Neural progenitor cell (in vitro differentiated cells): ENCODE measurements around the gene DIAPH2. TPM values are rescaled to one million over a fixed set of nuclear protein-coding genes. Genes with fewer than 3 reads are reported as not detected.

ENCODE experiments used
- DNase-seq: peaks from one replicate; pipeline ENCODE4 v3.0.0-alpha.2; 2016; ENCODE audit warnings: low spot score
- H2AFZ ChIP-seq: fragments of 200-600 bp; sonication (generic); replicated peaks from 2 replicates; pipeline ENCODE4 v1.6.1; 2016; ENCODE audit warnings: antibody characterized with exemption
- H3F3A ChIP-seq: fragments of 200-600 bp; sonication (generic); 2 replicates; pipeline ENCODE4 v1.6.1; 2016; ENCODE audit warnings: antibody characterized with exemption, low read depth
- H3K27ac ChIP-seq: fragments of 200-600 bp; sonication (generic); 2 replicates; pipeline ENCODE4 v1.5.1; 2016; ENCODE audit warnings: mild to moderate bottlenecking
- H3K27me3 ChIP-seq: fragments of 200-600 bp; sonication (generic); 2 replicates; pipeline ENCODE4 v1.6.1; 2016; ENCODE audit warnings: mild to moderate bottlenecking, moderate library complexity
- H3K36me3 ChIP-seq: fragments of 200-600 bp; sonication (generic); 2 replicates; pipeline ENCODE4 v1.5.1; 2016
- H3K4me1 ChIP-seq: fragments of 200-600 bp; sonication (generic); 2 replicates; pipeline ENCODE4 v1.6.1; 2016; ENCODE audit warnings: mixed run types
- H3K4me2 ChIP-seq: fragments of 200-600 bp; sonication (generic); 2 replicates; pipeline ENCODE4 v1.6.1; 2016
- H3K4me3 ChIP-seq: fragments of 200-600 bp; sonication (generic); 2 replicates; pipeline ENCODE4 v1.5.1; 2016
- H3K79me2 ChIP-seq: fragments of 200-600 bp; sonication (generic); 2 replicates; pipeline ENCODE4 v1.6.1; 2016; ENCODE audit warnings: low read depth
- H3K9ac ChIP-seq: fragments of 200-600 bp; sonication (generic); 2 replicates; pipeline ENCODE4 v1.6.1; 2016
- H3K9me3 ChIP-seq: fragments of 200-600 bp; sonication (generic); 2 replicates; pipeline ENCODE4 v1.5.1; 2016; ENCODE audit warnings: low read depth
- H4K20me1 ChIP-seq: fragments of 200-600 bp; sonication (generic); 2 replicates; pipeline ENCODE4 v1.6.1; 2016; ENCODE audit warnings: low read depth
- H3K27ac Mint-ChIP-seq: 3 replicates; pipeline ENCODE4 v1.8.0; 2021; ENCODE audit warnings: mixed read lengths
- H3K27me3 Mint-ChIP-seq: 2 replicates; pipeline ENCODE4 v1.8.0; 2022; ENCODE audit warnings: low read depth, mild to moderate bottlenecking, inconsistent platforms, moderate library complexity, mixed read lengths; ENCODE audit not compliant: insufficient read depth
- H3K36me3 Mint-ChIP-seq: 3 replicates; pipeline ENCODE4 v1.8.0; 2021; ENCODE audit warnings: mixed read lengths
- H3K4me1 Mint-ChIP-seq: 3 replicates; pipeline ENCODE4 v1.8.0; 2021; ENCODE audit warnings: mixed read lengths
- H3K4me3 Mint-ChIP-seq: 3 replicates; pipeline ENCODE4 v1.8.0; 2021; ENCODE audit warnings: mild to moderate bottlenecking, moderate library complexity, mixed read lengths
- H3K9me3 Mint-ChIP-seq: 3 replicates; pipeline ENCODE4 v1.8.0; 2020; ENCODE audit warnings: mixed read lengths
- CTCF ChIP-seq: fragments of 200-600 bp; sonication (generic); IDR thresholded peaks from 2 replicates; pipeline ENCODE4 v1.5.1; 2017; ENCODE audit warnings: antibody characterized with exemption, mild to moderate bottlenecking
- EZH2 ChIP-seq: fragments of 200-600 bp; sonication (generic); IDR thresholded peaks from 2 replicates; pipeline ENCODE4 v1.6.1; 2017; ENCODE audit warnings: antibody characterized with exemption, mild to moderate bottlenecking, moderate library complexity
- EZH2phosphoT487 ChIP-seq: fragments of 200-600 bp; sonication (generic); IDR thresholded peaks from 2 replicates; pipeline ENCODE4 v1.6.1; 2017; ENCODE audit warnings: antibody characterized with exemption
- total RNA-seq: library from RNA; depleted of rRNA; stranded (reverse); fragments of >200 nt; gene quantifications from 2 replicates; pipeline ENCODE4 v1.2.3, GENCODE V29; 2015; ENCODE audit warnings: low replicate concordance

The DIAPH2 gene
- total RNA-seq, 1 donor from 2014 or later, result 24.0 TPM

GRCh38 chrX:97309487-97310116, 625.0 kb downstream of the DIAPH2 start:
- no peak overlapping the region for H3K4me3 Mint-ChIP-seq
- peaks cover 12% of the 10 kb centered on the region for H3K4me1 Mint-ChIP-seq

GRCh38 chrX:97310373-97310772, 625.7 kb downstream of the DIAPH2 start:
- H3K27me3 Mint-ChIP-seq, result peaks cover 4% of the 10 kb centered on the region
- TF ChIP-seq CTCF (no peak), EZH2phosphoT487 (no peak), EZH2 (no peak)
- Histone ChIP-seq H3K36me3 (no peaks in the 10 kb centered on the region), H3K9ac (no peak overlapping the region), H3F3A (peaks cover 12% of the 10 kb centered on the region), H3K4me3 (peak overlapping the region; percentile 42), H4K20me1 (no peaks in the 10 kb centered on the region), H3K79me2 (peaks cover 44% of the 10 kb centered on the region), H2AFZ (peak overlapping the region; percentile 73), H3K27me3 (no peaks in the 10 kb centered on the region), H3K4me1 (peaks cover 40% of the 10 kb centered on the region), H3K4me2 (peak overlapping the region; percentile 69), H3K9me3 (no peaks in the 10 kb centered on the region), H3K27ac (peak overlapping the region; percentile 64)
- H3K4me3 Mint-ChIP-seq, result no peak overlapping the region
- no peak overlapping the region for H3K27ac Mint-ChIP-seq
- H3K4me1 Mint-ChIP-seq, result peaks cover 12% of the 10 kb centered on the region
- peaks cover 2% of the 10 kb centered on the region for H3K36me3 Mint-ChIP-seq
- peaks cover 2% of the 10 kb centered on the region for H3K9me3 Mint-ChIP-seq
- DNase-seq, result peak; percentile 76

More at GRCh38 chrX:97309487-97310116, 625.0 kb downstream of the DIAPH2 start:
- no peak overlapping the region for H2AFZ ChIP-seq
- H3K4me1 ChIP-seq, result peaks cover 36% of the 10 kb centered on the region
- Mint-ChIP-seq H3K9me3 (peaks cover 2% of the 10 kb centered on the region), H3K36me3 (no peaks in the 10 kb centered on the region), H3K27me3 (peaks cover 2% of the 10 kb centered on the region), H3K27ac (no peak overlapping the region)
- H3K27ac ChIP-seq, result peak overlapping the region; percentile 49
- H3F3A ChIP-seq, result peaks cover 12% of the 10 kb centered on the region
- TF ChIP-seq EZH2, result no peak
- TF ChIP-seq CTCF, result no peak
- no peak for TF ChIP-seq EZH2phosphoT487
- no peak for DNase-seq
- no peaks in the 10 kb centered on the region for H4K20me1 ChIP-seq
- H3K4me3 ChIP-seq, result no peak overlapping the region
- peaks cover 36% of the 10 kb centered on the region for H3K79me2 ChIP-seq
- H3K9ac ChIP-seq, result no peak overlapping the region
- H3K9me3 ChIP-seq, result no peaks in the 10 kb centered on the region
- no peaks in the 10 kb centered on the region for H3K36me3 ChIP-seq
- H3K4me2 ChIP-seq, result peak overlapping the region; percentile 69
- no peaks in the 10 kb centered on the region for H3K27me3 ChIP-seq

- Mint-ChIP-seq H3K27ac (peak overlapping the region; percentile 51), H3K9me3 (peaks cover 2% of the 10 kb centered on the region), H3K27me3 (peaks cover 4% of the 10 kb centered on the region), H3K4me1 (peaks cover 12% of the 10 kb centered on the region), H3K4me3 (no peak overlapping the region), H3K36me3 (peaks cover 6% of the 10 kb centered on the region)
- DNase-seq, result no peak
- no peaks in the 10 kb centered on the region for H3K9me3 ChIP-seq
- H3K27ac ChIP-seq, result peak overlapping the region; percentile 64
- no peaks in the 10 kb centered on the region for H3K27me3 ChIP-seq
- no peaks in the 10 kb centered on the region for H4K20me1 ChIP-seq
- H3K4me1 ChIP-seq, result peaks cover 39% of the 10 kb centered on the region
- no peak overlapping the region for H3K9ac ChIP-seq
- H3F3A ChIP-seq, result peaks cover 8% of the 10 kb centered on the region
- H3K4me3 ChIP-seq, result peak overlapping the region; percentile 42
- no peaks in the 10 kb centered on the region for H3K36me3 ChIP-seq
- H3K4me2 ChIP-seq, result peak overlapping the region; percentile 69
- TF ChIP-seq EZH2phosphoT487 (no peak), EZH2 (no peak), CTCF (no peak)
- peaks cover 52% of the 10 kb centered on the region for H3K79me2 ChIP-seq
- H2AFZ ChIP-seq, result peak overlapping the region; percentile 73
Observed at GRCh38 chrX:97311066-97311778, 626.6 kb downstream of the DIAPH2 start.
